ENCODE measurements around the gene TMEM260. TPM values are rescaled to one million over a fixed set of nuclear protein-coding genes. Genes with fewer than 3 reads are reported as not detected.

TMEM260 gene
- total and polyA plus RNA-seq, 10 of the 15 experiments (the other 5 are each of a cell fraction or from before 2014, with no cell fraction given) = 3.2 to 13.6 (median 11.0) TPM

DNA sequence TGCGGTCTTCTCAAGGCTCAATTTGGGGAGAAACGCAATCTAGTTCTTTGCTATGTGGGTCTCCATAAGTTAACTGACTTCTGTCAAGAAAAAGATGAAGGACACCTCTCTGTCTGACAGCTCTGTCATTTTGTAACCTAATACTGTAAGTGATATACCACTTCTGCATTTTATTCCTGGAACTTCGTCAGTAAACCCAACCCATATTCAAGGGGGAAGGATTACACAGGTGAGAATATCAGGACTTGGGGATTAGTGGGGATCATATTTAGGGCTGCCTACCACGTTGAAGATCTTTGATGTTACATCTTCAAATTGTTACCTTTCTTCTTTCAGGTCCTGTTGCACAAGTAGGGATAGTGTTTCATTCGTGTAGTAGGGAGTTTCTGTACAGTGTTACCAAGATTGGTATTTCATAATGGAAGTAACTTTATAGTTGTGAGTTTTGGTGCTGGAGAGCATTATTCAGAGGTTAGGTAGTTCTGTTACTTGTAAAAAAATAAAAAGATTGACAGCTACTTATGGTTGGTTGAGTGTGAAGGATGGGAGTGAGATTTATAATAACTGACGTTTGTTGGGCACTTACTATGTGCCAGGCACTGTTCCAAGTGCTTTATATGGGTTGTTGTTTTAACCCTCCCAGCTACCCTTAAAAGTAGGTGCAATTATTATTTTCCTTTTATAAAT lies 1.6 kb downstream of the TMEM260 start (continued):
- TF ChIP-seq, protein P1, sequence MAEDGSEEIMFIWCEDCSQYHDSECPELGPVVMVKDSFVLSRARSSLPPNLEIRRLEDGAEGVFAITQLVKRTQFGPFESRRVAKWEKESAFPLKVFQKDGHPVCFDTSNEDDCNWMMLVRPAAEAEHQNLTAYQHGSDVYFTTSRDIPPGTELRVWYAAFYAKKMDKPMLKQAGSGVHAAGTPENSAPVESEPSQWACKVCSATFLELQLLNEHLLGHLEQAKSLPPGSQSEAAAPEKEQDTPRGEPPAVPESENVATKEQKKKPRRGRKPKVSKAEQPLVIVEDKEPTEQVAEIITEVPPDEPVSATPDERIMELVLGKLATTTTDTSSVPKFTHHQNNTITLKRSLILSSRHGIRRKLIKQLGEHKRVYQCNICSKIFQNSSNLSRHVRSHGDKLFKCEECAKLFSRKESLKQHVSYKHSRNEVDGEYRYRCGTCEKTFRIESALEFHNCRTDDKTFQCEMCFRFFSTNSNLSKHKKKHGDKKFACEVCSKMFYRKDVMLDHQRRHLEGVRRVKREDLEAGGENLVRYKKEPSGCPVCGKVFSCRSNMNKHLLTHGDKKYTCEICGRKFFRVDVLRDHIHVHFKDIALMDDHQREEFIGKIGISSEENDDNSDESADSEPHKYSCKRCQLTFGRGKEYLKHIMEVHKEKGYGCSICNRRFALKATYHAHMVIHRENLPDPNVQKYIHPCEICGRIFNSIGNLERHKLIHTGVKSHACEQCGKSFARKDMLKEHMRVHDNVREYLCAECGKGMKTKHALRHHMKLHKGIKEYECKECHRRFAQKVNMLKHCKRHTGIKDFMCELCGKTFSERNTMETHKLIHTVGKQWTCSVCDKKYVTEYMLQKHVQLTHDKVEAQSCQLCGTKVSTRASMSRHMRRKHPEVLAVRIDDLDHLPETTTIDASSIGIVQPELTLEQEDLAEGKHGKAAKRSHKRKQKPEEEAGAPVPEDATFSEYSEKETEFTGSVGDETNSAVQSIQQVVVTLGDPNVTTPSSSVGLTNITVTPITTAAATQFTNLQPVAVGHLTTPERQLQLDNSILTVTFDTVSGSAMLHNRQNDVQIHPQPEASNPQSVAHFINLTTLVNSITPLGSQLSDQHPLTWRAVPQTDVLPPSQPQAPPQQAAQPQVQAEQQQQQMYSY (CRISPR knock-in tag; IDR thresholded peaks at IDR 0.05) = no peak
- TF ChIP-seq, protein P2, sequence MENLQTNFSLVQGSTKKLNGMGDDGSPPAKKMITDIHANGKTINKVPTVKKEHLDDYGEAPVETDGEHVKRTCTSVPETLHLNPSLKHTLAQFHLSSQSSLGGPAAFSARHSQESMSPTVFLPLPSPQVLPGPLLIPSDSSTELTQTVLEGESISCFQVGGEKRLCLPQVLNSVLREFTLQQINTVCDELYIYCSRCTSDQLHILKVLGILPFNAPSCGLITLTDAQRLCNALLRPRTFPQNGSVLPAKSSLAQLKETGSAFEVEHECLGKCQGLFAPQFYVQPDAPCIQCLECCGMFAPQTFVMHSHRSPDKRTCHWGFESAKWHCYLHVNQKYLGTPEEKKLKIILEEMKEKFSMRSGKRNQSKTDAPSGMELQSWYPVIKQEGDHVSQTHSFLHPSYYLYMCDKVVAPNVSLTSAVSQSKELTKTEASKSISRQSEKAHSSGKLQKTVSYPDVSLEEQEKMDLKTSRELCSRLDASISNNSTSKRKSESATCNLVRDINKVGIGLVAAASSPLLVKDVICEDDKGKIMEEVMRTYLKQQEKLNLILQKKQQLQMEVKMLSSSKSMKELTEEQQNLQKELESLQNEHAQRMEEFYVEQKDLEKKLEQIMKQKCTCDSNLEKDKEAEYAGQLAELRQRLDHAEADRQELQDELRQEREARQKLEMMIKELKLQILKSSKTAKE (IDR thresholded peaks at IDR 0.05; ENCODE audit: low read depth, poor library complexity, severe bottlenecking) = peak; percentile 60
- TF ChIP-seq, protein P3, sequence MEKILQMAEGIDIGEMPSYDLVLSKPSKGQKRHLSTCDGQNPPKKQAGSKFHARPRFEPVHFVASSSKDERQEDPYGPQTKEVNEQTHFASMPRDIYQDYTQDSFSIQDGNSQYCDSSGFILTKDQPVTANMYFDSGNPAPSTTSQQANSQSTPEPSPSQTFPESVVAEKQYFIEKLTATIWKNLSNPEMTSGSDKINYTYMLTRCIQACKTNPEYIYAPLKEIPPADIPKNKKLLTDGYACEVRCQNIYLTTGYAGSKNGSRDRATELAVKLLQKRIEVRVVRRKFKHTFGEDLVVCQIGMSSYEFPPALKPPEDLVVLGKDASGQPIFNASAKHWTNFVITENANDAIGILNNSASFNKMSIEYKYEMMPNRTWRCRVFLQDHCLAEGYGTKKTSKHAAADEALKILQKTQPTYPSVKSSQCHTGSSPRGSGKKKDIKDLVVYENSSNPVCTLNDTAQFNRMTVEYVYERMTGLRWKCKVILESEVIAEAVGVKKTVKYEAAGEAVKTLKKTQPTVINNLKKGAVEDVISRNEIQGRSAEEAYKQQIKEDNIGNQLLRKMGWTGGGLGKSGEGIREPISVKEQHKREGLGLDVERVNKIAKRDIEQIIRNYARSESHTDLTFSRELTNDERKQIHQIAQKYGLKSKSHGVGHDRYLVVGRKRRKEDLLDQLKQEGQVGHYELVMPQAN (conservative IDR thresholded peaks at IDR 0.05) = 0 out of 2 replicates have a peak, but pooled peaks have one; percentile 16
- TF ChIP-seq EGR1 (IDR thresholded peaks at IDR 0.05; ENCODE audit: borderline replicate concordance in 1 of 2, low read depth in 2 of 2, low read length in 2 of 2) = no peak
- TF ChIP-seq RBBP5 (conservative IDR thresholded peaks at IDR 0.05) = no peak
- TF ChIP-seq, protein P4, sequence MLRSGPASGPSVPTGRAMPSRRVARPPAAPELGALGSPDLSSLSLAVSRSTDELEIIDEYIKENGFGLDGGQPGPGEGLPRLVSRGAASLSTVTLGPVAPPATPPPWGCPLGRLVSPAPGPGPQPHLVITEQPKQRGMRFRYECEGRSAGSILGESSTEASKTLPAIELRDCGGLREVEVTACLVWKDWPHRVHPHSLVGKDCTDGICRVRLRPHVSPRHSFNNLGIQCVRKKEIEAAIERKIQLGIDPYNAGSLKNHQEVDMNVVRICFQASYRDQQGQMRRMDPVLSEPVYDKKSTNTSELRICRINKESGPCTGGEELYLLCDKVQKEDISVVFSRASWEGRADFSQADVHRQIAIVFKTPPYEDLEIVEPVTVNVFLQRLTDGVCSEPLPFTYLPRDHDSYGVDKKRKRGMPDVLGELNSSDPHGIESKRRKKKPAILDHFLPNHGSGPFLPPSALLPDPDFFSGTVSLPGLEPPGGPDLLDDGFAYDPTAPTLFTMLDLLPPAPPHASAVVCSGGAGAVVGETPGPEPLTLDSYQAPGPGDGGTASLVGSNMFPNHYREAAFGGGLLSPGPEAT (IDR thresholded peaks at IDR 0.05; ENCODE audit: low read depth) = peak; percentile 39; the same call in 1 of the 2 replicates
- no peak for TF ChIP-seq CREB1 (IDR thresholded peaks at IDR 0.05; ENCODE audit: low read depth)
- no peak for TF ChIP-seq E2F4 (IDR thresholded peaks at IDR 0.05; ENCODE audit: low read depth, low read length)
- TF ChIP-seq EP300 (IDR thresholded peaks at IDR 0.05; ENCODE audit: borderline replicate concordance in 1 of 2, control insufficient read depth in 1 of 2, low read depth in 2 of 2, low read length in 2 of 2) = no peak; a peak in 1 of 4 replicates
- TF ChIP-seq ZNF274 (IDR thresholded peaks at IDR 0.05; ENCODE audit: insufficient read depth, insufficient read length) = no peak
- no peak for TF ChIP-seq KLF5 (IDR thresholded peaks at IDR 0.05; ENCODE audit: partially characterized antibody)

Measured in GM12878 (cell line).